Suppressor macrophage (primary cell): ENCODE data around the gene GALT.
"Not testable (repeated sequence)": the region's sequence is repeated elsewhere in the genome, so short reads cannot be mapped to it uniquely, and the experiment has no call there.

Experiments
- DNase-seq, 4 experiments: peaks; one replicate each; pipeline ENCODE4 v3.0.0-alpha.2; 2020 to 2022

Gene GALT

GRCh38 chr9:34627716-34628655 lies 18.5 kb upstream of the GALT start:
- DNase-seq, result no peak

GRCh38 chr9:34628656-34629490 lies 17.6 kb upstream of the GALT start, which contains the start of gene ARID3C:
Gene ARID3C (minus strand): TSS chr9:34629066. CDS start chr9:34628014, 1,052 bp downstream.
- DNase-seq, result peak in 3 of 4 experiments; percentile 33 to 67 (median 52)

GRCh38 chr9:34629491-34629808 lies 17.0 kb upstream of the GALT start:
- no peak for DNase-seq

GRCh38 chr9:34630402-34631154 lies 15.9 kb upstream of the GALT start:
- DNase-seq, result no peak

GRCh38 chr9:34633166-34633565 lies 13.3 kb upstream of the GALT start:
- no peak for DNase-seq

GRCh38 chr9:34633851-34634550 lies 12.5 kb upstream of the GALT start:
- peak; percentile 71 to 78 (median 76) for DNase-seq

GRCh38 chr9:34634551-34635248 lies 11.8 kb upstream of the GALT start:
- no peak for DNase-seq

- no peak for DNase-seq
These were observed 10.9 kb upstream of the GALT start for GRCh38 chr9:34635556-34635955.

- DNase-seq, result no peak
These were observed 9.6 kb upstream of the GALT start for GRCh38 chr9:34636791-34637355.

GRCh38 chr9:34637356-34638137 lies 8.9 kb upstream of the GALT start, which contains the start of gene SIGMAR1:
Gene SIGMAR1 (minus strand): TSS chr9:34637787. CDS start chr9:34637697, 90 bp downstream.
- peak; percentile 94 to 97 (median 96) for DNase-seq

- DNase-seq, result no peak
These were observed 8.4 kb upstream of the GALT start for GRCh38 chr9:34638138-34638445.

- not testable (repeated sequence) for DNase-seq
These were observed 7.2 kb upstream of the GALT start for GRCh38 chr9:34639322-34639721.

GRCh38 chr9:34642679-34643078 lies 3.8 kb upstream of the GALT start:
- DNase-seq, result no peak

- no peak for DNase-seq
These were observed 1.6 kb upstream of the GALT start for GRCh38 chr9:34644766-34645314.

GRCh38 chr9:34647084-34647403 lies 569 bp downstream of the GALT start:
- no peak for DNase-seq

GRCh38 chr9:34647651-34648050 lies 1.2 kb downstream of the GALT start:
- no peak for DNase-seq

GRCh38 chr9:34648673-34649072 lies 2.2 kb downstream of the GALT start:
- no peak for DNase-seq

GRCh38 chr9:34650816-34651215 lies 4.3 kb downstream of the GALT start:
- DNase-seq, result no peak

- DNase-seq, result peak in 1 of 4 experiments; percentile 16
These were observed 4.8 kb downstream of the GALT start for GRCh38 chr9:34651321-34651720.
